ENCODE results near the gene SUPT3H. TPM values are rescaled to one million over a fixed set of nuclear protein-coding genes. Genes with fewer than 3 reads are reported as not detected.
"Not testable (repeated sequence)": the region's sequence is repeated elsewhere in the genome, so short reads cannot be mapped to it uniquely, and the experiment has no call there.

SUPT3H gene
- total and polyA plus RNA-seq, 2 donors from 2014 or later: 10.1 to 12.5 TPM

DNA sequence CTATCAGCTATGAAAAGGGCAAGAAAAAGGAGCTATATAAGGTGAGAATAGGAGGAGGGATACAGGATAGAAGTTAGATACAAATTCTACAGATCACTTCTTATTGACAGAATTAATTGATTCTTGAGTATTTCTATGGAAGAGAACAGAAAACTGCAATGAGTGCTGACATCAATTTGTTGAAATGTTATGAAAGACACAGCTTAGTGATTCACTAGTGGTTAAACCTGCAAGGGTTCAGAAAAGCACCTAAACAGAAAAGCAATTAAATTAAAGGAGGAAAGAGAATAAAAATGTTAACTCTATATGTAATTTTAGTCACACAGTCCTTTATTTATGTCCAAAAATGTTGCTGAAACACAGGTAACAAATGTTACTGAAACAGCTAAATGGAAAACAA lies 304.0 kb downstream of the SUPT3H start:
- no peaks in the 10 kb centered on the region for H3K27me3 ChIP-seq (ENCODE audit: control insufficient read depth, insufficient read depth, low read length)
- no peaks in the 10 kb centered on the region for H3K36me3 ChIP-seq (ENCODE audit: control insufficient read depth in 2 of 3, insufficient read depth in 3 of 3, low read length in 3 of 3)
- H3K9me3 ChIP-seq (ENCODE audit: control insufficient read depth in 2 of 3, insufficient read depth in 1 of 3, low read length in 3 of 3): peaks cover 0 to 7% (median 0%) of the 10 kb centered on the region in 3 donors
- H3K9ac ChIP-seq (ENCODE audit: low read length in 3 of 3): no peak overlapping the region
- FAIRE-seq (no peak), DNase-seq (no peak)
- H3K27ac ChIP-seq (ENCODE audit: low read depth in 2 of 2, low read length in 2 of 2): no peak overlapping the region
- TF ChIP-seq, protein P1, sequence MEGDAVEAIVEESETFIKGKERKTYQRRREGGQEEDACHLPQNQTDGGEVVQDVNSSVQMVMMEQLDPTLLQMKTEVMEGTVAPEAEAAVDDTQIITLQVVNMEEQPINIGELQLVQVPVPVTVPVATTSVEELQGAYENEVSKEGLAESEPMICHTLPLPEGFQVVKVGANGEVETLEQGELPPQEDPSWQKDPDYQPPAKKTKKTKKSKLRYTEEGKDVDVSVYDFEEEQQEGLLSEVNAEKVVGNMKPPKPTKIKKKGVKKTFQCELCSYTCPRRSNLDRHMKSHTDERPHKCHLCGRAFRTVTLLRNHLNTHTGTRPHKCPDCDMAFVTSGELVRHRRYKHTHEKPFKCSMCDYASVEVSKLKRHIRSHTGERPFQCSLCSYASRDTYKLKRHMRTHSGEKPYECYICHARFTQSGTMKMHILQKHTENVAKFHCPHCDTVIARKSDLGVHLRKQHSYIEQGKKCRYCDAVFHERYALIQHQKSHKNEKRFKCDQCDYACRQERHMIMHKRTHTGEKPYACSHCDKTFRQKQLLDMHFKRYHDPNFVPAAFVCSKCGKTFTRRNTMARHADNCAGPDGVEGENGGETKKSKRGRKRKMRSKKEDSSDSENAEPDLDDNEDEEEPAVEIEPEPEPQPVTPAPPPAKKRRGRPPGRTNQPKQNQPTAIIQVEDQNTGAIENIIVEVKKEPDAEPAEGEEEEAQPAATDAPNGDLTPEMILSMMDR (IDR thresholded peaks at IDR 0.05; ENCODE audit: borderline replicate concordance, extremely low read depth, insufficient read depth): no peak
- intact Hi-C loops (cut with DNase I): no loop called here
- no peak overlapping the region for H3K4me3 ChIP-seq (ENCODE audit: low read length in 3 of 3)
- H3K4me1 ChIP-seq (ENCODE audit: control insufficient read depth in 2 of 3, insufficient read depth in 2 of 3, low read depth in 1 of 3, low read length in 3 of 3): no peaks in the 10 kb centered on the region

DNA sequence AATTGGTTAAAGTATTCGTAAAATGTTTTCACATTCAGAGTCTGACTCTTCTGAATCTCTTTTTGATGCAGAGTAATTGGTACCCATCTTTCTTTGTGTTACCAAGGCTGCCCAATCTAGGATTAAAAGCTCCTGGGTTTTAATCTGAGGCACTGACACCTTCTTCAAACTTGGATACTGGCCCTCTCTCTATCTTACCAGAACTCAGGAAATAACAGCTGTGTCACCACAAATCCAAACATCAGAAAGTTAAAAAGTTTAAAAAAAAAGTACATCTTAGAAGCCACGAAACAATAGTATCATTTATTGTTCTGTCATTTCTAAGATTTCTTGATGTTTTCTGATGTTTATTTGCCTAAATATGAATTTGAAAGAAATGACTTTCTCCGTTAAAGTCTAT lies 305.1 kb downstream of the SUPT3H start:
- DNase-seq (no peak), FAIRE-seq (no peak)
- Histone ChIP-seq H3K4me1 (ENCODE audit: control insufficient read depth in 2 of 3, insufficient read depth in 2 of 3, low read depth in 1 of 3, low read length in 3 of 3) (no peaks in the 10 kb centered on the region), H3K9ac (ENCODE audit: low read length in 3 of 3) (no peak overlapping the region), H3K27ac (ENCODE audit: low read depth in 2 of 2, low read length in 2 of 2) (no peak overlapping the region), H3K4me3 (ENCODE audit: low read length in 3 of 3) (no peak overlapping the region), H3K36me3 (ENCODE audit: control insufficient read depth in 2 of 3, insufficient read depth in 3 of 3, low read length in 3 of 3) (no peaks in the 10 kb centered on the region), H3K9me3 (ENCODE audit: control insufficient read depth in 2 of 3, insufficient read depth in 1 of 3, low read length in 3 of 3) (no peaks in the 10 kb centered on the region), H3K27me3 (ENCODE audit: control insufficient read depth, insufficient read depth, low read length) (no peaks in the 10 kb centered on the region)
- TF ChIP-seq, protein P1 (IDR thresholded peaks at IDR 0.05; ENCODE audit: borderline replicate concordance, extremely low read depth, insufficient read depth): no peak
- intact Hi-C loops (cut with DNase I): no loop called here

DNA sequence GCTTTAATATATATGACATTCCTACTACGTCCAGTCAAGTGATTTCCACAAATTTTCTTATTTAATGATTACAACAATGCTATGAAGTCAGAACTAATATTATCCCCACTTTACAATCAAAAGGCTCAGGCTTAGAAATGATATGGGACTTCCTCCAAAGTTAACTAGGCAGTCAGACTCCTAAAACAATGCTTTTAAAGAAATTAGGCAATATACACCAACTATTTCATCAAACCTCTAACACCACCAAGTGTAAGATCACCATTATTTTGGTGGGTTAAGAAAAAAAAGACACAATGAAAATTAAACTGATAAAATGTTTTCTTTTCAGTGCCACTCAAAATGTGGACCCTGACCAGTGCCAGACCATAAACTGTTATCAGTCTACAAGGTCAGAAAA lies 305.7 kb downstream of the SUPT3H start:
- Histone ChIP-seq H3K9ac (ENCODE audit: low read length in 3 of 3) (no peak overlapping the region), H3K27ac (ENCODE audit: low read depth in 2 of 2, low read length in 2 of 2) (no peak overlapping the region), H3K36me3 (ENCODE audit: control insufficient read depth in 2 of 3, insufficient read depth in 3 of 3, low read length in 3 of 3) (no peaks in the 10 kb centered on the region), H3K27me3 (ENCODE audit: control insufficient read depth, insufficient read depth, low read length) (no peaks in the 10 kb centered on the region), H3K4me1 (ENCODE audit: control insufficient read depth in 2 of 3, insufficient read depth in 2 of 3, low read depth in 1 of 3, low read length in 3 of 3) (no peaks in the 10 kb centered on the region), H3K4me3 (ENCODE audit: low read length in 3 of 3) (no peak overlapping the region), H3K9me3 (ENCODE audit: control insufficient read depth in 2 of 3, insufficient read depth in 1 of 3, low read length in 3 of 3) (no peaks in the 10 kb centered on the region)
- TF ChIP-seq, protein P1 (IDR thresholded peaks at IDR 0.05; ENCODE audit: borderline replicate concordance, extremely low read depth, insufficient read depth): no peak
- DNase-seq (no peak), FAIRE-seq (no peak)
- intact Hi-C loops (cut with DNase I): no loop called here

DNA sequence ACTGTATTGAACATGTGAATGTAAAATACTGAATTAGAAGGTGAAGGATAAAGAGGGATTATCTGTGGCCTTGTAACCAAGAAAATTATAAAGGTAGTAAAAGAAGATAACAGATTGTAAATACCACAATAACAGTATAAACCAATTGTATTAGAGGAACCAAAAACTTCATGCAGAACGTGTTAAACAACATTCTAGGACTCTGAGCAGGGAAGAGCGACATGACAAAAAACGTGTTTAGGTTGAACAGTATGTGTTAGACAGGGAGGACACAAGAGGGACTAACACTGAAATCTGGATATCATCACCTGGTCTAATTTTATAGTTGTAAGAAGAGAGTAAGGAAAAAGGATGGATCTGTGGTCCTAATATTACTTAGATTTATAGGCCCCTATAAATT lies 308.6 kb downstream of the SUPT3H start:
- no peak for DNase-seq
- Histone ChIP-seq H3K9ac (ENCODE audit: low read length in 3 of 3) (no peak overlapping the region), H3K27ac (ENCODE audit: low read depth in 2 of 2, low read length in 2 of 2) (no peak overlapping the region), H3K9me3 (ENCODE audit: control insufficient read depth in 2 of 3, insufficient read depth in 1 of 3, low read length in 3 of 3) (no peaks in the 10 kb centered on the region), H3K4me3 (ENCODE audit: low read length in 3 of 3) (no peak overlapping the region), H3K36me3 (ENCODE audit: control insufficient read depth in 2 of 3, insufficient read depth in 3 of 3, low read length in 3 of 3) (no peaks in the 10 kb centered on the region), H3K4me1 (ENCODE audit: control insufficient read depth in 2 of 3, insufficient read depth in 2 of 3, low read depth in 1 of 3, low read length in 3 of 3) (no peaks in the 10 kb centered on the region), H3K27me3 (ENCODE audit: control insufficient read depth, insufficient read depth, low read length) (no peaks in the 10 kb centered on the region)
- TF ChIP-seq, protein P1 (IDR thresholded peaks at IDR 0.05; ENCODE audit: borderline replicate concordance, extremely low read depth, insufficient read depth): no peak
- intact Hi-C loops (cut with DNase I): no loop called here
- FAIRE-seq: no peak

DNA sequence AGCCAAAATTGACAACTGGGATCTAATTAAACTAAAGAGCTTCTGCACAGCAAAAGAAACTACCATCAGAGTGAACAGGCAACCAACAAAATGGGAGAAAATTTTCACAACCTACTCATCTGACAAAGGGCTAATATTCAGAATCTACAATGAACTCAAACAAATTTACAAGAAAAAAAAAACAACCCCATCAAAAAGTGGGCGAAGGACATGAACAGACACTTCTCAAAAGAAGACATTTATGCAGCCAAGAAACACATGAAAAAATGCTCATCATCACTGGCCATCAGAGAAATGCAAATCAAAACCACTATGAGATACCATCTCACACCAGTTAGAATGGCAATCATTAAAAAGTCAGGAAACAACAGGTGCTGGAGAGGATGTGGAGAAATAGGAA lies 310.3 kb downstream of the SUPT3H start:
- H3K9me3 ChIP-seq (ENCODE audit: control insufficient read depth in 2 of 3, insufficient read depth in 1 of 3, low read length in 3 of 3); FAIRE-seq; intact Hi-C loops (cut with DNase I): not testable (repeated sequence)

DNA sequence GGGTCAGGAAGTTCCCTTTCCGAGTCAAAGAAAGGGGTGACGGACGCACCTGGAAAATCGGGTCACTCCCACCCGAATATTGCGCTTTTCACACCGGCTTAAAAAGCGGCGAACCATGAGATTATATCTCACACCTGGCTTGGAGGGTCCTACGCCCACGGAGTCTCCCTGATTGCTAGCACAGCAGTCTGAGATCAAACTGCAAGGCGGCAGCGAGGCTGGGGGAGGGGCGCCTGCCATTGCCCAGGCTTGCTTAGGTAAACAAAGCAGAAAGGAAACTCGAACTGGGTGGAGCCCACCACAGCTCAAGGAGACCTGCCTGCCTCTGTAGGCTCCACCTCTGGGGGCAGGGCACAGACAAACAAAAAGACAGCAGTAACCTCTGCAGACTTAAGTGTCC lies 315.1 kb downstream of the SUPT3H start:
- intact Hi-C loops (cut with DNase I); H3K4me1 ChIP-seq (ENCODE audit: control insufficient read depth in 2 of 3, insufficient read depth in 2 of 3, low read depth in 1 of 3, low read length in 3 of 3); FAIRE-seq; H3K9ac ChIP-seq (ENCODE audit: low read length in 3 of 3); H3K36me3 ChIP-seq (ENCODE audit: control insufficient read depth in 2 of 3, insufficient read depth in 3 of 3, low read length in 3 of 3); H3K4me3 ChIP-seq (ENCODE audit: low read length in 3 of 3); H3K9me3 ChIP-seq (ENCODE audit: control insufficient read depth in 2 of 3, insufficient read depth in 1 of 3, low read length in 3 of 3); H3K27ac ChIP-seq (ENCODE audit: low read depth in 2 of 2, low read length in 2 of 2); DNase-seq; H3K27me3 ChIP-seq (ENCODE audit: control insufficient read depth, insufficient read depth, low read length): not testable (repeated sequence)

More for the DNA sequence above, 310.3 kb downstream of the SUPT3H start:
- not testable (repeated sequence) for H3K4me1 ChIP-seq (ENCODE audit: control insufficient read depth in 2 of 3, insufficient read depth in 2 of 3, low read depth in 1 of 3, low read length in 3 of 3); H3K4me3 ChIP-seq (ENCODE audit: low read length in 3 of 3); DNase-seq; H3K27ac ChIP-seq (ENCODE audit: low read depth in 2 of 2, low read length in 2 of 2); H3K36me3 ChIP-seq (ENCODE audit: control insufficient read depth in 2 of 3, insufficient read depth in 3 of 3, low read length in 3 of 3); H3K27me3 ChIP-seq (ENCODE audit: control insufficient read depth, insufficient read depth, low read length); H3K9ac ChIP-seq (ENCODE audit: low read length in 3 of 3)
